ENCODE results near the gene AKT3.

Gene AKT3

DNA sequence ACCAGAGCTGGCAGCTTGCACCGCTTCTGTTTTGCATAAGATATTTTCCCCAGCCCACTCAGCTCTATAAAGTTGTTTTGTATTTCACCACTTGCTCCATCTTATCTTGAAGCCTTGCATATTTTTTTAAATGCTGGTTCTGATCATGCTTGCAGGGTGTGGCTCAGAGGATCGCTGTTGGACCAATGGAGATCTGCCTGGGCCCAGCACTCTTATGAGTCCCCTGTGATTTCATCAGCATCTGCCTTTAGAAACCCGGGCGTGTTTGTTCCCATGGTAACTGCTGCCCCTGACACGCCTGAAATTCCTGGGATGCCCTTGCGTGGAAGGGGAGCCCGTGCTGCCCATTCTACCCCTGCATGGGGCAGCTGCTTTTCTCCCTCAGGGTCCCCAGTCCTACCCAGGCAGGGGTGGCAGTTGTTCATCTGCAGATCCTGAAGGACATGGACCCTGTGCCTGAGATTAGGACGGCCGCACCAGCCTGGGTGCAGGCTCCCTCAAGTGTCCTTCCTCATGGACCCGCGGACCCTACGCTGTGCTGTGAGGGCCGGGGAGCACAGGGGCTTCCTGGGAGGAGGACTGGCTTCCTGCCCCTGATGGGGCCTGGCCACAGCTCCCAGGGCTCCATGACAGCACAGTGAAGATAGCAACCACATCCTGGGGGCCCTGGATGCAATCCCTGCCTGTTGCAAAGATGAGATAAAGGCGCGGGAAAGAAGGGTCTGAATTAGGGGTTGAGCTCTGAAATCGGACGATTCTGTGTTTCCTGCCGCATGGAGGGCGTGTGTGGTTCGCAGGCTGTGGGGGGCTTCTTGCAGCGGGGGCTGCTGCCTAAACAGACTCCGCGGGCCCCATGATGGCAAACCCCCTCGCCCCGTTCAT is 367.7 kb downstream of the AKT3 start:
- no peak for DNase-seq

DNA sequence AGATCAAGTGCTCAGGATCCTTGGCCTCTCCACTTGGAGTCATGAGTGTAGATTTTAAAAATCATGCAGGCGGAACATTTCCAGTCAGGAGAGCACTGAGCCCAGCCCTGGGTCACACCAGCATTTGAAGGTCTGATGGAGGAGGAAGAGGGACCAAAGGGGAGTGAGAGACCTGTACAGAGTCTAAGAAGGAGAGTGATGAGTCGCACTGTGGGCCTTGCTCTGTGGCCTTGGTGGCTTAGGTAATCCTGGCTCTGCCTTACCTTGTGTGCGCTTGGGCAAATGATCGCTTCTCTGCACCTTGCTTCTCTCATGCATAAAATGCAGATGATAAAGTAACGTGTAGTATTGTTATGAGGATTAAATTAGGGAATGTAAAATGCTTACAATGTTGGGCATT is 368.9 kb downstream of the AKT3 start:
- no peak for DNase-seq

DNA sequence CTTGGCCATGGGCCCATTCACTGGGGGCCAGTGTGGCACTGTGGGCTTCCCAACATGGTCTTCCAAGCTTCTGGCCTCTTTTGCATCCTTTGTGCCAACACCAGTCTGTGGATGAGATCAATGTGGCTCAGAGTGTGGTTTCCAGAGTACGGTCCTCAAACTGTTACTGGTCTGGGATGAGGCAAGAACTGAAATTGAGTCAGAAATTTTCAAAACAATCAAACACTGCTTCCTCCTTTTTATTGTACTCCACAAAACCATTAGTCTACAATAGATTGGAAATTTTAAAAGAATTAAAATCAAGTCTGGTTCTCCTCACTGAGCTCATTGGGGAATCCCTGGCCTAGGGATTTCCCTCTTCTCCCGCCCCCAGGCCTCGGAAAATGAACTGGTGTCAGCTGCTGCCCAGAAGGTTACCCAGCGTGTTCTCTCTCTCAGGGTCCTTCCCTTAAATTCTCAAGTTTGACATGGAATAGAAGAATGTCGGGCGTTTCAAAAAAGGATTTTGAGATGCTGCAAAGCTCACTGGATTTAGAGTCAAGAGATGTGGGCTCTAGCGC is 372.2 kb downstream of the AKT3 start:
- no peak for DNase-seq

DNA sequence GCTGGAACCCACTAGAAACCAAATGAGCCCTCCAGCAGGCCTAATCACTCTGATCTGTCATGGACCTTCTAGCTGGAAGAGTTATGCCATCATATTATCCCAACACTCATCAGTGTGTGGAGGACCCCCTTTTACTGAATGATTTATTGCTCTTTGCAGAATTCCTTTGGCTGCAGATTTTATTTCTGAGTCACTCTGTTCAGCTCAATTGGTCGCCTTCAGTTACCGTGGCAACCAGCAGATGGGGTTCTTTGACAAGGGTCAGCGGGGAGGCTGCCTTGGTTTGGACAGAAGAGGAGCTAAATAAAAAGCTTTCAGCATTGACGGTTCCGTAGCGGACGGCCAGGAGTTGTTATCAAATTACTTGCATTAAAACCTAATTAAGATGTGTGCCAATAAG is 374.1 kb downstream of the AKT3 start:
- DNase-seq: no peak

DNA sequence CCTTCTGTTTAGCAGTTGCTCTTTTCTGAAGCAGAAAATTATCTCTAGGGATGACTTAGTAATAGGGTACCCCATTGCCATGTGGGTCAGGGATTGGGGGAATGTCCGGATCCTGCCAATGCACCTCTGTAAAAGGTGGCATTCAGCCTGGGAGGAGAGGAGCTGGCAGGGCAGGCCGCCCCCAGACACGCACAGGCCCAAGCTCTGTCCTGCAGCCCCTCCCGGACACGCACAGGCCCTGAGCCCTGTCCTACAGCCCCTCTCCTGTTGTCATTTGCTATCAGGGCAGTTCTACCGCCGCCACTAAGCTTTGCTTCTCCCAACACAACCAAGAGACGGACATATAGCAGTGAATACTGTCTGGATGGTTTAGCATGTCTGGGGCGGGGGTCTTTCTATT is 375.1 kb downstream of the AKT3 start:
- DNase-seq: no peak

DNA sequence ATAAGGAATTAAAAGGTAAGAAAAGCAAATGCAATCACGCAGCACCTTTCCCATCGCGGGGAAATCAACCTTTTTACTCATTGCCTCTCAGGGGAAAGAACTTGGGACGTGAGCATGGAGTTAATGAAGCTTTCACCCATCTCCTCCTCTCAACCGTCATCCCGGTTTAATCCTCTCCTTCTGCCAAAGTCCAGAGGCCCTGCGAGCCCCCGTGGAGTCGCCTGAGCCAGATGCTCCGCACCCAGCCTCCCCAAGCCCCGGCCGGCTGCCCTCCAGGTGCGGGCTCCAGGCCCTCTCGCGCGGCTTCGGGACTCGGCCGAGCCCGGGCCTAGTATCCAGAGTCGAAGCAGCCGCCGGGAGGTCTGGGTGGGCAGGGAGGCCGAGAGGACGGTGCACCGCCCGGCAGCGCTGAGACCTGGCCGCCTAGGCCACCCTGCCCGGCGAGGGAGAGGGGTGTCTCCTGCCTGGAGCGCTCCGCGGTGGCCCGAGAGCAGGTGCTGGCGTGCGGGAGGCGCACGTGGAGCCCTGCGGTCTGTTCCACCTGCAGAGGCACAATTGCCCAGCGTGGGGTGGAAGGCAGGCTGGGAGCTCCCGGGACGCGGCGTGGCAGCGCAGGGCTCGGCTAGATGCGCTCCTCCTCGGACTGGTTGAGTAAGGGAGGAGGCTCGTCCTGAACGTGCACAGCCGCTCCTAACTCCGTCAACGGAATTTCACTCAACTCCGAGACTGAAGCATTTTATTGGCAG is 375.7 kb downstream of the AKT3 start:
- no peak for DNase-seq

DNA sequence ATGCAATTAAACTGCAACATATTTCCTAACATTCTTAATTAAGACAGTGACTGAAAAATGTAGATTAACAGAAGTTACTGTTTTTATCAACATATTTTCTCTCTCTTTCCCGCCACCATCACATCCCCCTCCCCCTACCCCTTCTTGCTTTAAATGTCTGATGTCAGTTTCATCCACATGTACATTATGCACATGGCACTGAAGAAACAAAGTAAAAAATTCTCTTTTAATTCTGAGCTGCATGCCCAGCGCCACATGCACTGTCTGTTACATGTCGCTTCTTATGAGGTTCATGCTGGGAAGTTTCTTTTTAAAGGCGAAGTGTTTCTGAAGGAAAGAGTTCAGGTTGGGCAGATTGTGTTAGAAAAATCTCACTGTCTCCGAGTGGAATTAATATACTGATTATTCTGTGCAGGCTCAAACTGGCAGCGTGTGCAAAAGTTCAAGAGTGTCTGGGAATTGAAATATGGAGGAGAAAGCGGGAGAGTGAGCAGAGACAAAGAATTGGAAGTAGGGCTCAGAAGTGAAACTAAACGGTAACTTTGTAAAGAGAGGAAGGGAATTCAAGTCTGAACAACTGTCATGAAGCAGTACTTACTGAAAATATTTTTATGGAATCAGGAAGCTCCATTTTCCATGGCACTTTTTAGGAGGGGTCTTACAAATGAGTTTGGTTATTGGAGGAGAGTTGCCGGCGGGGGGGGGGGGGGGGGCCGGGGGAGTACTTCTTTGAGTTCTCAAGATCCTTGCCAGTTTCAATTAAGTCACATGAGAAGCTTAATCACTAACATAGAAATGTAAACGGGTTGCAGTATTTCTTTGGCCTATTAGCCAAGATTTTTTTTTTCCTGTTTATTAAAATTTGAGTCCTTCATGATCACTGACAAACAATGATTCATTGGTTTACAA is 376.6 kb downstream of the AKT3 start:
- no peak for DNase-seq

DNA sequence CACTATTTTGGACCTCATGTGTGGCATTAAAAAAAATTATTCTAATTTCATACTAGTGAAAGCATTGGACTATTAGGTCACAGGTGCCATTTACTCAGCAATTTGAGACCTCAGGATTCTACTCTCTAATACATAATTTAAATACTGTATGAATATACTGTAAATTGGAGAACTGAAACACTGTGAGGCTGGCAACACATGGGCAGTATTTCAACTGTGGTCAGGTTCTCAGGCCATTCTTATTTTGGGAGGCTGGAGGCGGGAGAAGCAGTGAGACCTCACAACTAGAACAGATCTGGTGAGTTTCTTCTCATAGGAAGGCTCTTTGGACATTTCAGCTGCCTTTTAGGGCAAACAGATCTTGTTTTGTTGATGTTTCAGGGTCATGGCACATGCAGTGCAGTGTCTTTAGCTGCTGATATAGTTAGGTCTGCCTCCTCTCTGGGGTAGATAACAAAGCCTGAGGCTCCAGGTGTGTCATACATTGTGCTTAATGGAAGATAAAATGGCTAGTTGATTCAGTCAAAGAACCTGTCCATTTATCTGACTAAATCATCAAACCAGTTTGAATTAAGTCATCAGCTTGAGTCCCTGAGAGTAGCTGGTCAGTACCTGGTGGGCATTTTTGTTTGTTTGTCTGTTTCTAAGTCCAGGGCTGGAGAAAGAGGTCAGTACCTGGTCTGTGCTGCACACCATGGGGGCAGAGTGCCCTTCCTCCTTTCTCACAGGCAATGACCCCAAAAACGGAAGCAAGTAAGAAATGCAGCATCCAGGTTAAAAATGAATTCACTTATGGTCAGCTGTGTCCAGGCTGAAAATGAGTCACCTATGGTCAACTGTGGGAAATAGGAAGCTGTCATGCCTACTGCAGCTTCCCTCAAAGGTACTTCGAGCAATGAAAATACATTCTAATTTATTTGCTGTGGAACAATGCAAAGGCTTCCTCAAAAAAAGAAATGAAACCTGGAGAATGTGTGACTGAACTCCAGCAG is 378.0 kb downstream of the AKT3 start:
- DNase-seq: peak; percentile 53

DNA sequence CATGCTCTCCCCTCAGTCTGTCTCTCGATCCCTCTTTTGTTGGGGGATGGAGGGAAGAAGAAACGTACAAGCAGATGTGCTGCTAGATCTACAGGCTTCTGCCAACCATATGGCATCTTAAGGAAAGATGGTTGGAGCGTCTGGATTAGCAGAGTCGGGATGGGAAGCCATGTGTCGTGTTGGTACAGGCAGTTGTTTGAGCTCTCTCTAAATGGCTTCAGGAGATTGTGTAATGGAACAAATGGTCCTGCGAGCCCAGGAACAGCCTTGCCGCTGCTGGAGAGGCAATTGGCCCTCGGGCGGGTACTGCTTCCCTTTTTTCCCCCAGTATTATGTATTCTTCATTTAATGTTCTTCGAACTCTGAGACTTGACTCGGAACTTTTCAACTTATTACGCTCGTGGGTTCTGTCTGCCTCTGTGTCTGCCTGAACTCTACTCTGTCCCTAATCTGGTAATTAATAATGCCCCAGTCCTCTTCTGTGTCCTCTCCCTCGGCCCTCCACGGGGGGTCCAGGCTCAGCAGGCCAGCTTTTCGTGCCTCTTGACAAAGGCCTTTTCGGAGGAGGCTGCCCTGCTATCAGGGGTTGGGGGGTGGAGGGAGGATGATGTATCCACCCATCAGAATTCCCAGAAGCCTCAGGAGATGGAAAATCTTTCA is 378.9 kb downstream of the AKT3 start:
- no peak for DNase-seq

DNA sequence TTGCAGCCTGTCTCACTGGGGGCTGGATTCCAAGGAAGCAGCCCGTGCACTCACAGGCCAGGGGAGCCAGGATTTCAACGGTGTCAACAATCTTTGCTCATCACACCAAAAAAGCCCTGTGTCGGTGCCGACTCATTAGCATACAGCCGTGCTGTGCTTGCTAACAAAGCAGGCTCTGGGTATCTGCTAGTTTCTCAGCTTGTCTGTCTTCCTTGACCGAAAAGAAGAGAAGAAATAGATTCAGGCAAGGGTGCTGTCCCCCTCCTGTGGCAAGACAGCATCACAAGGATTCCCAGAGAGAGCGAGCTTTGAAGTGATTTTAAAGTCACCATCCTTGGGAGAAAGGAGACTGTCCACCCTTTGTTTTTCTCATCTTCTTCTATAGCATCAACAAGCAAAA is 379.5 kb downstream of the AKT3 start:
- no peak for DNase-seq

DNA sequence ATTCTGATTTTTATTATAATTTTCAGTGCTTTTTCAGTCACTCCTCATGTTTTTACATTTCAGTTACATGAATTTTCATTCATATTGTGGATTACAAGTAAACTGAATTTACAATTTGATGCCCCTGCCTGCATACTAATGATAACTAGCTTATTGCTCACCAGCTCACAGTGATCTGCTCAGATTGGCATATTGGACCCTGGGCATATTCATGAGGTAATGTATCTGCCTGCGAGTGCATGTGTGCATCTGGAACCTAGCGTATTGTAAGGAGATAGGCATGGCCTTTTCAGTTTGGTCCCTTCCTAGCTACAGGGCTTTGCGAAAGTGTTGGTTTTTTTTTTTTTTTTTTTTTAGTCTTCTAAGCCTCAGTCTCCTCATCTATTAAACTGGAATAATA is 380.5 kb downstream of the AKT3 start:
- DNase-seq: no peak

DNA sequence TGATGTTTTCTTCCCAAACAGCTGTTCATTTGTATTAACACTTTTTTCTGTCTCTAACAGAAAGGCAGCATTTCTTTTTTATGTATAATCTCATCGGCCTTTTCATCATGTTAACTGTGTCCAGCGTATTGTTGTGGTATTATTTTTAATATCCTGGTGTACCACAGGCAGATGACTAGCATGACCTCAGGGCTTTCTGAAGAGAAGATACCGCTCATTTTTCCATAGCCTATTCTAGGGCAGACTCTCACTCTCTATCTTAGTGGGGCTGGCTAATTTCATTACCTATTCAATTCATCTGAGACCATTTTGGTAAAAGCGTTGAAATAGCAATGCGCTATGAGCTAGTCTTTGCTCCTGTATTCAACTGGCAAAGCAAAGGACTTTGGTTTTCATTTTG is 384.3 kb downstream of the AKT3 start:
- no peak for DNase-seq

DNA sequence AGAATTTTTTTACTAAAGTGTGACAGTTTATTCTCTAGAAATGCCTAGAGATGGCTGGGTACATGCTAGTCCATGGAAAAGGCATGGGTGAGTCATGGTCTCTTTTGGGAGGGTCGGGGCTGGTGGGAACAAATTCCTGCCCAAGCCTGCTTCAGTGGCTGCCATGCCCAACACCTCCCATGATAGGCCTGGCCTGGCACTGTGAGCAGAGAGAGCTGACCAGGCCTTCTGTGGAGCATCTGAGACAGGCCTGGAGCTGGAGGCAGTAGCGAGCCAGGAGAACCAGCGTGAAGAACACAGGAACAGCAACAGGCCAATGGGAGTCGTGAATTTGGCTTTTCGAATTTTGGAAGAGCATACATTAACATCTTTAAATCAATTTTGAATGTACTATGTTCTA is 385.0 kb downstream of the AKT3 start:
- DNase-seq: no peak

DNA sequence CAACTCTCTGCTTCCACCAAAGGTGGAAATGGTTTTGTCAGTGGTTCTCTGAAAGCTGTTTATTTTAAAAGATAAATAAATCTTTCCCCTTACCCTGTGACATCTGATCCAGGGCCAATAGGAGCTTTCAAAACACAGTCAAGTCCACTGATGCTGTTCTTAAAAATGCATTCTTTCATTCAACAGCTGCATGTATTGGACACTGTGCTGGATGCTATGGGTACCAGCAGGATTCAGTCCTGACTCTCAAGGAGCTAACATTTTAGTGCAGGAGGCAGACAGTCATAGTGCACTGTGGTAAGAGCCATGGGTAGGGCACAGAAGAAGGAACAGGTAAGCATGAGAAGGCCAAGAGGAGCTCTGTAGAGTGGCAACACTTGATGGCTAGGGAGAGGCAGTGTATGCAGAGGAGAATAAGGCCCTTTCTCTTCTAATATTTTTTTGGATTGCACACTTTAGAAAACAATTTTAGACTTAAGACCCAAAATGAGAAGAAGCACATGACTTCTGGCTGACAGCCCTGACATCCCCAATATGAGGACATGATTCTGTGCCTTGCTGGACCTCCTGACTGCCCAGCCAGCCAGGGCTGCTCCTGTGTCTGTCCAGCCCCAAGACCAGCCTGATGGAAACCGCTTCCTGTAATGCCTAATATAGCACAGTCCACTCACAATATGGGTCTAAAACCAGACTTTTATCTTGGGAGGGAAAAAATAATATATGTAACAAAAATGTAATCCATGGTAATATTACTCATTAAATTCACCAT is 386.9 kb downstream of the AKT3 start:
- DNase-seq: no peak

DNA sequence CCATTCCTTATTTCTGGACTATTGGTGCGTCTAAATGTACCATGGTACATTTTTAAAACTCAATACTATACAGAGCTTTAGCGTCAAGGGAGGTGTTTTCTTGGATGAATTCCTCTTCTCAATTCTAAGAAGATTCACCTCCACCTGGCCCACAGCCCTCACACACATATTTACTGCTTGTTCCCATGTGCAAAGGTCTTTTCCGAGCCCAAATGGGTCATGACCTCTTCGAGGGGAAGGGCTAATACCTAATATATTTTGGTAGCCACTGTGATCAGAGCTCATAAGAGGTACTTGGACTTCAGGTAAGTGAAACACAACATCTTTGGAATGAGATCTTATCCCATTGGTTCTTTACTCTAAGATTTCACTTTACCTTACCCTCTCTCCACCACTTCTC is 388.3 kb downstream of the AKT3 start:
- no peak for DNase-seq

DNA sequence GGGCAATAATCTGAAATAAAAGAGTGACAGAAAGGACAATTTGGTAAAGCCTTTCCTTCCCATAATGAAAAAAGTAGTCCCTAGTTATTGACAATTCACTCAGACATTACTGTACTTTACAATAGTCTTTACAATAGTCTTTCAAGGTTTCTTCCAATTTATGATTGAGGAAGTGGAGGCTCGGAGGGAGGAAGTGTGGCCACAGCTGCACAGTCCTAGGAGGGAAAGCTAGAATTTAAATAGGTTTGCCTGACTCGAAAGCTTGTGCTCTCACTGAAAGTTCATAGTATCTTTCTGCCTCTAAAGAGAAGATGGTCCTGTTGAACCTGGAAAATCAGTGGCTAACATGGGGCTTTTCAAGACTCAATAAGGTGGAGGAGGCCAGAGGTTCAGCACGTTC is 391.0 kb downstream of the AKT3 start:
- DNase-seq: no peak

DNA sequence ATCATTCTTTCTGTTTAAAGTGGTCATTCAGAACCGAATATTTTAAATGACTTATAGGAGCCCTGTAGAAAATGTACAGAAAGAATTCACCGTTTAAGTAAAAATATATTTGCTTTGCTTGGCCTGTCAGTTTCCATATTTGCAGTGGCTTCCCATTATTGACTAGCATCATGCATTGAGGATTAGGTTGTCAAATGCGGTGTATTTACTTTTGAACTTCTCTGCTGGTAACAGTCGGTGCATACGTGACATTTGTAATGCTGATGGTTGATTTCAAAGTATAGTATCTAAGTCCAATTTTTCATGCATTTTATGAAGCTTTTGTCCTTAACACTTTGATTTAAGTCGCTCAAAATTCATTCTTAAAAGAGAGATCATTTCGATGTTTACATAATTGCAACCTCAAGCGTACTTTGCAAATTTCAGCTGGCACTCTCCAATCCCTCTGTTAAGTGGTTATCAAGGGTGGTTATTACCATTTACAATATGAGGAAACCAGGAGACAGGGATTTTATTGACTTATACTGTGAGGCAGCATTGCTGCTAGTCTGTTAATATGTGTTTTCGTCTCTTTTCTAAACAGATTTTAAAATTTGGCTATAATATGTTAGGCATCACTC is 392.6 kb downstream of the AKT3 start:
- no peak for DNase-seq

DNA sequence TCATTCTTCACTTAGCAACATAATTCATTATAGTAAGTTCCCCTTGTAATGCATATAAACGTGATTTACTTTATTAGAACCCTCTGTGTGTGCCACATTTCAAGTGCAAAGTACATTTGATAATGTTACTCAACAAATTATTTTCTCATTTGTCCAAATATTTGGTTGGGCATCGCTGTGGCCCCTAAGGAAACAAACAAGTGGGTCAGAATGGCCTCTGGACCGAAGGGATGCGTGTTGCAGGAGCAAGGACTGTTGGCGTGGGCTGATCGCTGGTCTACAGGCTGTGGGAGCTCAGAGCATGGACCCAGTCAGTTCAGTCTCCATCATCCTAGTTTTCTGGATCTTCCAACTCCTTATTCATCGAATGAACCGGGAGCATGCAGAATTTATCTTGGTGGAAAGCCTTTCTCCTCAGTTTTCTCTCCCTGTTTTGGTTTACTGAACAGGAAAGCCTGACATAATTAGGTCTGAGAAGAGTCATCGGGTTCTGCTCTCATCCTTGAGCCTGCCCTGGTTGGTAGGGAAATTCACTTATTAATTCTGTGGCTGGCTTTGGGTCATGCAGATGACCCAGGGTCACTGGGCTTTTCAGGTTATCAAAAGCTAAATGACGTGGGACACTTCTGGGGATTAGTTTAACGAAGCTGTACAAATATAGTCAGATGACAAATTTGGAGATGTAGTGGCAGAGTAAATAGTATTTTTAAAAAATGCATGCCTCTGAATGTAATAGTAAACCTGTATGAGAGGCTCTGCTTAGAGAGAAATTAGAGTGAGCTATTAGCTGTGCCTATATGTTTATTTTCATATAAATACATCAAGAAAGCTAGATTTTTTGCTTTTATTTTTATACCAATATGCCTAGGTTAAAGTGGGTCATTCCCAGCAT is 394.0 kb downstream of the AKT3 start:
- DNase-seq: no peak
